Measurements from ENCODE around the gene A2ML1.

DNA sequence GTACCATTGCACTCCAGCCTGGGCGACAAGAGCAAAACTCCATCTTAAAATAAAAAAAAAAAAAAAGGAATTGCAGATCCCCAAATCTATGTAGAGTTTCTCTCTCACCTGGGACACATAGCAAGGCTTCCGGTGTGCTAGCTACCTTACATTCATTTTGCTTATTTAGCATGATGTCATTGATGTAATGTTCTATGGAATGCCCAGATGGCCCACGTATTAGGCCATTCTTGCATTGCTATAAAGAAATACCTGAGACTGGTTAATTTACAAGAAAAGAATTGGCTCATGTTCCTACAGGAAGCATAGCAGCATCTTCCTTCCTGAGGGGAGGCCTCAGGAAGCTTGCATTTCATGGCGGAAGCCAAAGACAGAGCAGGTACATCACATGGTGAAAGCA lies 36.9 kb upstream of the A2ML1 start:
- no peak for TF ChIP-seq POLR2AphosphoS5 (IDR thresholded peaks at IDR 0.05)
- TF ChIP-seq, protein P1, sequence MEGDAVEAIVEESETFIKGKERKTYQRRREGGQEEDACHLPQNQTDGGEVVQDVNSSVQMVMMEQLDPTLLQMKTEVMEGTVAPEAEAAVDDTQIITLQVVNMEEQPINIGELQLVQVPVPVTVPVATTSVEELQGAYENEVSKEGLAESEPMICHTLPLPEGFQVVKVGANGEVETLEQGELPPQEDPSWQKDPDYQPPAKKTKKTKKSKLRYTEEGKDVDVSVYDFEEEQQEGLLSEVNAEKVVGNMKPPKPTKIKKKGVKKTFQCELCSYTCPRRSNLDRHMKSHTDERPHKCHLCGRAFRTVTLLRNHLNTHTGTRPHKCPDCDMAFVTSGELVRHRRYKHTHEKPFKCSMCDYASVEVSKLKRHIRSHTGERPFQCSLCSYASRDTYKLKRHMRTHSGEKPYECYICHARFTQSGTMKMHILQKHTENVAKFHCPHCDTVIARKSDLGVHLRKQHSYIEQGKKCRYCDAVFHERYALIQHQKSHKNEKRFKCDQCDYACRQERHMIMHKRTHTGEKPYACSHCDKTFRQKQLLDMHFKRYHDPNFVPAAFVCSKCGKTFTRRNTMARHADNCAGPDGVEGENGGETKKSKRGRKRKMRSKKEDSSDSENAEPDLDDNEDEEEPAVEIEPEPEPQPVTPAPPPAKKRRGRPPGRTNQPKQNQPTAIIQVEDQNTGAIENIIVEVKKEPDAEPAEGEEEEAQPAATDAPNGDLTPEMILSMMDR (IDR thresholded peaks at IDR 0.05): no peak
- TF ChIP-seq POLR2A (IDR thresholded peaks at IDR 0.05): no peak
- TF ChIP-seq EP300 (IDR thresholded peaks at IDR 0.05): no peak
